H9 (cell line): Measurements from ENCODE around the gene TPSAB1. TPM values are rescaled to one million over a fixed set of nuclear protein-coding genes. Genes with fewer than 3 reads are reported as not detected.

Source experiments
- DNase-seq: peaks from one replicate; pipeline ENCODE4 v3.0.0-alpha.2; 2017
- H2AFZ ChIP-seq: one replicate; pipeline ENCODE4 v1.6.1; 2013; ENCODE audit warnings: mild to moderate bottlenecking, low read length, control low read depth, moderate library complexity
- H2AK5ac ChIP-seq: 2 replicates; pipeline ENCODE4 v1.6.1; 2013; ENCODE audit warnings: low read length, control low read depth, mixed read lengths; ENCODE audit not compliant: insufficient read length
- H2BK120ac ChIP-seq: one replicate; pipeline ENCODE4 v1.6.1; 2013; ENCODE audit warnings: low read depth, mild to moderate bottlenecking, low read length, control low read depth, inconsistent platforms; ENCODE audit not compliant: poor library complexity, severe bottlenecking
- H2BK12ac ChIP-seq: 2 replicates; pipeline ENCODE4 v1.6.1; 2013; ENCODE audit warnings: low read length, control low read depth, mixed read lengths, low read depth; ENCODE audit not compliant: insufficient read length
- H2BK15ac ChIP-seq: 2 replicates; pipeline ENCODE4 v1.6.1; 2013; ENCODE audit warnings: low read depth, low read length, control low read depth
- H2BK20ac ChIP-seq: one replicate; pipeline ENCODE4 v1.6.1; 2013; ENCODE audit warnings: low read depth, mild to moderate bottlenecking, low read length, control low read depth, inconsistent platforms; ENCODE audit not compliant: poor library complexity, severe bottlenecking
- H2BK5ac ChIP-seq: 2 replicates; pipeline ENCODE4 v1.6.1; 2013; ENCODE audit warnings: low read length, control low read depth, mixed read lengths; ENCODE audit not compliant: insufficient read length
- H3K14ac ChIP-seq: 2 replicates; pipeline ENCODE4 v1.6.1; 2013; ENCODE audit warnings: low read length, control low read depth; ENCODE audit not compliant: insufficient read depth
- H3K18ac ChIP-seq: 2 replicates; pipeline ENCODE4 v1.6.1; 2013; ENCODE audit warnings: low read depth, mild to moderate bottlenecking, mixed read lengths, low read length, control low read depth; ENCODE audit not compliant: insufficient read length
- H3K23ac ChIP-seq: 2 replicates; pipeline ENCODE4 v1.6.1; 2013; ENCODE audit warnings: low read length, control low read depth, mixed read lengths, low read depth; ENCODE audit not compliant: insufficient read length
- H3K23me2 ChIP-seq: 2 replicates; pipeline ENCODE4 v1.6.1; 2013; ENCODE audit warnings: low read depth, mild to moderate bottlenecking, mixed read lengths, low read length, control low read depth; ENCODE audit not compliant: insufficient read length, poor library complexity, severe bottlenecking
- H3K27ac ChIP-seq: 2 replicates; pipeline ENCODE4 v1.5.1; 2013; ENCODE audit warnings: low read length, control low read depth, mixed read lengths, low read depth; ENCODE audit not compliant: insufficient read length
- H3K27me3 ChIP-seq: 2 replicates; pipeline ENCODE4 v1.6.1; 2013; ENCODE audit warnings: low read length, control low read depth, inconsistent platforms; ENCODE audit not compliant: insufficient read depth
- H3K4ac ChIP-seq: 2 replicates; pipeline ENCODE4 v1.6.1; 2013; ENCODE audit warnings: low read depth, mild to moderate bottlenecking, control low read depth, inconsistent platforms, low read length, moderate library complexity
- H3K4me1 ChIP-seq: 2 replicates; pipeline ENCODE4 v1.6.1; 2013; ENCODE audit warnings: low read length, control low read depth, inconsistent platforms; ENCODE audit not compliant: insufficient read depth
- H3K4me2 ChIP-seq: 2 replicates; pipeline ENCODE4 v1.6.1; 2013; ENCODE audit warnings: low read length, control low read depth, mixed read lengths; ENCODE audit not compliant: insufficient read length, insufficient read depth
- H3K56ac ChIP-seq: 2 replicates; pipeline ENCODE4 v1.6.1; 2013; ENCODE audit warnings: low read depth, mild to moderate bottlenecking, mixed read lengths, low read length, control low read depth; ENCODE audit not compliant: insufficient read length
- H3K79me1 ChIP-seq: 2 replicates; pipeline ENCODE4 v1.6.1; 2013; ENCODE audit warnings: low read depth, mild to moderate bottlenecking, moderate library complexity, low read length, control low read depth, inconsistent platforms; ENCODE audit not compliant: insufficient read depth, poor library complexity, severe bottlenecking
- H3K79me2 ChIP-seq: 2 replicates; pipeline ENCODE4 v1.6.1; 2013; ENCODE audit warnings: low read length, control low read depth, inconsistent platforms; ENCODE audit not compliant: insufficient read depth
- H3K9ac ChIP-seq: 2 replicates; pipeline ENCODE4 v1.6.1; 2013; ENCODE audit warnings: low read length, control low read depth, mixed read lengths; ENCODE audit not compliant: insufficient read length; ENCODE audit errors: extremely low read depth
- H3K9me3 ChIP-seq: one replicate; pipeline ENCODE4 v1.6.1; 2013; ENCODE audit warnings: low read depth, low read length, inconsistent platforms; ENCODE audit not compliant: control insufficient read depth
- H3T11ph ChIP-seq: one replicate; pipeline ENCODE4 v1.6.1; 2013; ENCODE audit warnings: mild to moderate bottlenecking, low read length, control low read depth, inconsistent platforms
- H4K20me1 ChIP-seq: one replicate; pipeline ENCODE4 v1.6.1; 2013; ENCODE audit not compliant: control insufficient read depth, insufficient read length, insufficient read depth
- H4K5ac ChIP-seq: 2 replicates; pipeline ENCODE4 v1.6.1; 2013; ENCODE audit warnings: low read depth, mild to moderate bottlenecking, mixed read lengths, low read length, control low read depth; ENCODE audit not compliant: insufficient read length
- H4K8ac ChIP-seq: replicated peaks from 2 replicates; pipeline ENCODE4 v1.6.1; 2013; ENCODE audit warnings: low read length, control low read depth, mixed read lengths, low read depth; ENCODE audit not compliant: insufficient read length
- H4K91ac ChIP-seq: 2 replicates; pipeline ENCODE4 v1.6.1; 2013; ENCODE audit warnings: low read depth, mild to moderate bottlenecking, moderate library complexity, mixed read lengths, low read length, control low read depth; ENCODE audit not compliant: insufficient read length
- H3K27ac Mint-ChIP-seq, 3 experiments: 2 replicates in 2 of 3; 3 replicates in 1 of 3; pipeline ENCODE4 v1.8.0; 2020 to 2021; ENCODE audit warnings: mixed read lengths in 3 of 3, mild to moderate bottlenecking in 1 of 3, moderate library complexity in 1 of 3
- H3K27me3 Mint-ChIP-seq: 2 replicates; pipeline ENCODE4 v1.8.0; 2021; ENCODE audit warnings: low read depth, mild to moderate bottlenecking, moderate library complexity, mixed read lengths
- H3K36me3 Mint-ChIP-seq, 3 experiments: 2 replicates in 2 of 3; 3 replicates in 1 of 3; pipeline ENCODE4 v1.8.0; 2020 to 2021; ENCODE audit warnings: low read depth in 3 of 3, mixed read lengths in 3 of 3; ENCODE audit not compliant: insufficient read depth in 1 of 3
- H3K4me1 Mint-ChIP-seq, 2 experiments: 2 replicates each; pipeline ENCODE4 v1.8.0; 2020; ENCODE audit warnings: mixed read lengths in 2 of 2
- H3K4me3 Mint-ChIP-seq, 2 experiments: 2 replicates in 1 of 2; 3 replicates in 1 of 2; pipeline ENCODE4 v1.8.0; 2020 to 2021; ENCODE audit warnings: mild to moderate bottlenecking in 2 of 2, mixed read lengths in 2 of 2, moderate library complexity in 1 of 2
- H3K9me3 Mint-ChIP-seq, 2 experiments: 2 replicates in 1 of 2; 3 replicates in 1 of 2; pipeline ENCODE4 v1.8.0; 2020; ENCODE audit warnings: mild to moderate bottlenecking in 2 of 2, mixed read lengths in 2 of 2, moderate library complexity in 1 of 2
- WGBS: extraction: QIAGEN DNeasy Blood & Tissue Kit; methylation state at CpG from one replicate; pipeline ENCODE4 v1.1.7; 2013; ENCODE audit warnings: missing lambda C conversion rate, low lambda C conversion rate, mixed read lengths; ENCODE audit not compliant: insufficient read length; ENCODE audit errors: extremely low coverage; 5-methylcytosine and 5-hydroxymethylcytosine counted together
- total RNA-seq: library from RNA; stranded (reverse); gene quantifications from 2 replicates; pipeline ENCODE4 v1.2.1, GENCODE V29; 2021
- TF ChIP-seq, protein P1 (sequence below): fragments of 200-600 bp; sonication (generic); conservative IDR thresholded peaks from 3 replicates; pipeline ENCODE4 v1.8.0; 2021; ENCODE audit warnings: antibody characterized with exemption, mild to moderate bottlenecking

TPSAB1 gene
- total RNA-seq, 1 experiment from 2014 or later = not detected

DNA sequence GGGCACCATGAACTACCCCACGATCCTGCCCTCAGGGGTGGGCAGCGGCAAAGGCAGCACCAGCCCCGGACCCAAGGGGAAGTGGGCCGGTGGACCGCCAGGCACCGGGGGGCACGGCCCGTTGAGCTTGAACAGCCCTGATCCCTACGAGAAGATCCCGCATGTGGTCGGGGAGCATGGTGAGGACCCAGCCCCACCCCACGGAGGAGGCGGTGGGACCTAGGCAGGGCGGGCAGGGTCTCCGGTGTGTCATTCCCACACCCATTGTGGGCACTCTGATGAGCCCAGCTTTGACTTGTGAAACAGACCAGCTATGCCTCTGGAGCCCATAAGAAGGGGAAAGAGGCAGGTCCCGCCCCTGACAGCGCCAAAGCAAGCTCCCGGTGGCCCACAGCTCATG lies 38.2 kb upstream of the TPSAB1 start:
- Histone ChIP-seq H2AFZ (no peak overlapping the region), H4K91ac (no peak overlapping the region), H2BK20ac (no peak overlapping the region), H3K4me1 (no peaks in the 10 kb centered on the region), H3K27me3 (no peaks in the 10 kb centered on the region), H2BK5ac (no peak overlapping the region), H4K5ac (no peak overlapping the region), H2BK12ac (no peak overlapping the region), H4K20me1 (no peaks in the 10 kb centered on the region), H3K23me2 (peaks cover 2% of the 10 kb centered on the region), H2BK15ac (no peak overlapping the region), H3K14ac (no peak overlapping the region), H2AK5ac (no peak overlapping the region), H3K56ac (no peak overlapping the region), H3K9ac (no peak overlapping the region), H3K27ac (no peak overlapping the region), H3K9me3 (no peaks in the 10 kb centered on the region), H3K4me2 (no peak overlapping the region), H2BK120ac (no peak overlapping the region), H3T11ph (no peak overlapping the region), H3K18ac (no peak overlapping the region), H3K79me2 (no peaks in the 10 kb centered on the region), H3K79me1 (no peaks in the 10 kb centered on the region), H3K23ac (no peak overlapping the region), H3K4ac (no peak overlapping the region), H4K8ac (no peak overlapping the region)
- Mint-ChIP-seq H3K27ac (no peak overlapping the region), H3K9me3 (no peaks in the 10 kb centered on the region), H3K4me1 (peaks cover 0 to 4% of the 10 kb centered on the region in 2 experiments; a peak in 1 of 4 replicates), H3K36me3 (peaks cover 0 to 22% (median 21%) of the 10 kb centered on the region in 3 experiments; a peak in 6 of 7 replicates), H3K4me3 (no peak overlapping the region), H3K27me3 (no peaks in the 10 kb centered on the region)
- DNase-seq = no peak
- no CpG with 5 or more reads among the region's 18 CpGs for WGBS
- TF ChIP-seq, protein P1, sequence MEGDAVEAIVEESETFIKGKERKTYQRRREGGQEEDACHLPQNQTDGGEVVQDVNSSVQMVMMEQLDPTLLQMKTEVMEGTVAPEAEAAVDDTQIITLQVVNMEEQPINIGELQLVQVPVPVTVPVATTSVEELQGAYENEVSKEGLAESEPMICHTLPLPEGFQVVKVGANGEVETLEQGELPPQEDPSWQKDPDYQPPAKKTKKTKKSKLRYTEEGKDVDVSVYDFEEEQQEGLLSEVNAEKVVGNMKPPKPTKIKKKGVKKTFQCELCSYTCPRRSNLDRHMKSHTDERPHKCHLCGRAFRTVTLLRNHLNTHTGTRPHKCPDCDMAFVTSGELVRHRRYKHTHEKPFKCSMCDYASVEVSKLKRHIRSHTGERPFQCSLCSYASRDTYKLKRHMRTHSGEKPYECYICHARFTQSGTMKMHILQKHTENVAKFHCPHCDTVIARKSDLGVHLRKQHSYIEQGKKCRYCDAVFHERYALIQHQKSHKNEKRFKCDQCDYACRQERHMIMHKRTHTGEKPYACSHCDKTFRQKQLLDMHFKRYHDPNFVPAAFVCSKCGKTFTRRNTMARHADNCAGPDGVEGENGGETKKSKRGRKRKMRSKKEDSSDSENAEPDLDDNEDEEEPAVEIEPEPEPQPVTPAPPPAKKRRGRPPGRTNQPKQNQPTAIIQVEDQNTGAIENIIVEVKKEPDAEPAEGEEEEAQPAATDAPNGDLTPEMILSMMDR = no peak
